Vagina (tissue), 2 donors: ENCODE data around the gene SIPA1. TPM values are rescaled to one million over a fixed set of nuclear protein-coding genes. Genes with fewer than 3 reads are reported as not detected.

Source experiments
- DNase-seq, 2 donors: peaks; one replicate each; pipeline ENCODE4 v3.0.0-alpha.2; 2017; ENCODE audit errors: extremely low spot score in 2 of 2
- H3K27ac ChIP-seq: fragments of 200-600 bp; sonication (generic); one replicate; pipeline ENCODE4 v1.5.1; 2019
- H3K27me3 ChIP-seq: fragments of 200-600 bp; sonication (generic); one replicate; pipeline ENCODE4 v1.5.1; 2019
- H3K36me3 ChIP-seq, 2 donors: fragments of 200-600 bp; sonication (generic); one replicate each; pipeline ENCODE4 v1.5.1; 2017 to 2019
- H3K4me1 ChIP-seq: fragments of 200-600 bp; sonication (generic); one replicate; pipeline ENCODE4 v1.5.1; 2019
- H3K4me3 ChIP-seq, 2 donors: fragments of 200-600 bp; sonication (generic); 1 replicate in 1 of 2; 2 replicates in 1 of 2; pipeline ENCODE4 v1.5.1; 2016 to 2019
- H3K9me3 ChIP-seq: fragments of 200-600 bp; sonication (generic); one replicate; pipeline ENCODE4 v1.5.1; 2019
- POLR2A ChIP-seq, 2 donors: fragments of 450-650 bp; IDR thresholded peaks; one replicate each; pipeline ENCODE4 v1.6.1; 2017; ENCODE audit warnings: antibody characterized with exemption in 2 of 2, mild to moderate bottlenecking in 2 of 2, moderate library complexity in 2 of 2
- POLR2AphosphoS5 ChIP-seq, 2 donors: sonication (generic); formaldehyde crosslinking; IDR thresholded peaks; one replicate each; pipeline ENCODE4 v1.9.0; 2017; ENCODE audit warnings: antibody characterized with exemption in 2 of 2, mild to moderate bottlenecking in 2 of 2, low read depth in 1 of 2; ENCODE audit not compliant: insufficient read depth in 1 of 2
- intact Hi-C: fragments of 100-400 bp; cut with DNase I; formaldehyde crosslinking; loops from one replicate; pipeline ENCODE4 v1.15.1; 2023
- total RNA-seq: library from RNA; depleted of rRNA; stranded (reverse); fragments of >200 nt; gene quantifications from one replicate; pipeline ENCODE4 v1.2.3, GENCODE V29; 2016
- TF ChIP-seq, protein P1 (sequence below), 3 experiments: fragments of 450-650 bp in 2 of 3; fragments of 200-600 bp in 1 of 3; sonication (generic) in 1 of 3; IDR thresholded peaks; one replicate each; pipeline ENCODE4 v1.5.1; 2017 to 2019; ENCODE audit warnings: antibody characterized with exemption in 3 of 3, mild to moderate bottlenecking in 2 of 3, moderate library complexity in 2 of 3

Gene SIPA1
- total RNA-seq, 1 donor from 2014 or later: 63.3 TPM

GRCh38 chr11:65609665-65610064 is 28.2 kb upstream of the SIPA1 start:
- no peaks in the 10 kb centered on the region for H3K27me3 ChIP-seq
- H3K4me1 ChIP-seq: peaks cover 67% of the 10 kb centered on the region
- no peak for DNase-seq
- no peak for TF ChIP-seq POLR2AphosphoS5 (IDR thresholded peaks at IDR 0.05; ENCODE audit: insufficient read depth in 1 of 2, low read depth in 1 of 2)
- no peak for TF ChIP-seq POLR2A (IDR thresholded peaks at IDR 0.05)
- TF ChIP-seq, protein P1, sequence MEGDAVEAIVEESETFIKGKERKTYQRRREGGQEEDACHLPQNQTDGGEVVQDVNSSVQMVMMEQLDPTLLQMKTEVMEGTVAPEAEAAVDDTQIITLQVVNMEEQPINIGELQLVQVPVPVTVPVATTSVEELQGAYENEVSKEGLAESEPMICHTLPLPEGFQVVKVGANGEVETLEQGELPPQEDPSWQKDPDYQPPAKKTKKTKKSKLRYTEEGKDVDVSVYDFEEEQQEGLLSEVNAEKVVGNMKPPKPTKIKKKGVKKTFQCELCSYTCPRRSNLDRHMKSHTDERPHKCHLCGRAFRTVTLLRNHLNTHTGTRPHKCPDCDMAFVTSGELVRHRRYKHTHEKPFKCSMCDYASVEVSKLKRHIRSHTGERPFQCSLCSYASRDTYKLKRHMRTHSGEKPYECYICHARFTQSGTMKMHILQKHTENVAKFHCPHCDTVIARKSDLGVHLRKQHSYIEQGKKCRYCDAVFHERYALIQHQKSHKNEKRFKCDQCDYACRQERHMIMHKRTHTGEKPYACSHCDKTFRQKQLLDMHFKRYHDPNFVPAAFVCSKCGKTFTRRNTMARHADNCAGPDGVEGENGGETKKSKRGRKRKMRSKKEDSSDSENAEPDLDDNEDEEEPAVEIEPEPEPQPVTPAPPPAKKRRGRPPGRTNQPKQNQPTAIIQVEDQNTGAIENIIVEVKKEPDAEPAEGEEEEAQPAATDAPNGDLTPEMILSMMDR (IDR thresholded peaks at IDR 0.05): no peak
- no peak overlapping the region for H3K4me3 ChIP-seq
- peaks cover 0 to 20% of the 10 kb centered on the region in 2 donors for H3K36me3 ChIP-seq
- intact Hi-C loops: loop anchor here (5.0 kb wide), 1 partner anchor 37 kb away; the partner anchor contains the start of genes FAM89B and ZNRD2
- no peaks in the 10 kb centered on the region for H3K9me3 ChIP-seq
- H3K27ac ChIP-seq: no peak overlapping the region

DNA sequence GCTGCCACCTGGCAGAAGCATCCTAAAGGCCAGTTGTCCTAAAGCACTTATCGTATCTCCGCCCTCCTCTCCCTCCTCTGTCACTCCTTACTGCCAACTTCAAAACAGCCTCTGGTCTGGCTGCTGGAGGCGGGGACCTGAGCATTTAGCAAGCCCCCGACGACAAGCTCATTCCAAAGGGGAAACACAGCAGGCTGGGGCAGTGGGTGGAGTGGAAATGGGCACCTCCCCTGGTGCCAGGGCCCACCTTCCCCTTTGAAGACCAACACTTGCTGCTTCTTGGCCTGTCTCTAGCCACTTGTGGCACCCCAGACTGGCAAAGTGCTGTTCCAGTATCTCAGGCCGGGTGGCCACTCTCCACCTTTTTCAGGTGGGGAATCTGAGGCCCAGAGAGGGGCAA is 27.5 kb upstream of the SIPA1 start:
- H3K27me3 ChIP-seq: no peaks in the 10 kb centered on the region
- no peak for TF ChIP-seq POLR2A (IDR thresholded peaks at IDR 0.05)
- H3K36me3 ChIP-seq: peaks cover 0 to 12% of the 10 kb centered on the region in 2 donors
- no peaks in the 10 kb centered on the region for H3K9me3 ChIP-seq
- peak overlapping the region; percentile 90 for H3K27ac ChIP-seq
- DNase-seq: no peak
- intact Hi-C loops: loop anchor here (5.0 kb wide), 1 partner anchor 38 kb away; the partner anchor contains the start of genes FAM89B and ZNRD2
- peak overlapping the region in 1 of 2 donors; percentile 95 for H3K4me3 ChIP-seq
- H3K4me1 ChIP-seq: peaks cover 67% of the 10 kb centered on the region

- peaks cover 66% of the 10 kb centered on the region for H3K4me1 ChIP-seq
- H3K27ac ChIP-seq: peak overlapping the region; percentile 90
- no peaks in the 10 kb centered on the region for H3K27me3 ChIP-seq
- TF ChIP-seq POLR2AphosphoS5 (IDR thresholded peaks at IDR 0.05; ENCODE audit: insufficient read depth in 1 of 2, low read depth in 1 of 2): no peak
- TF ChIP-seq, protein P1 (IDR thresholded peaks at IDR 0.05): no peak
- no peak for TF ChIP-seq POLR2A (IDR thresholded peaks at IDR 0.05)
- H3K36me3 ChIP-seq: peaks cover 0 to 7% of the 10 kb centered on the region in 2 donors
- no peak for DNase-seq
- peak overlapping the region; percentile 72 to 95 for H3K4me3 ChIP-seq
- intact Hi-C loops: loop anchor here (5.0 kb wide), 1 partner anchor 39 kb away; the partner anchor contains the start of genes FAM89B and ZNRD2
- no peaks in the 10 kb centered on the region for H3K9me3 ChIP-seq
These were observed 26.7 kb upstream of the SIPA1 start for GRCh38 chr11:65611028-65611757.

GRCh38 chr11:65611758-65612603 is 25.9 kb upstream of the SIPA1 start:
- H3K4me1 ChIP-seq: peaks cover 68% of the 10 kb centered on the region
- TF ChIP-seq POLR2A (IDR thresholded peaks at IDR 0.05) (no peak), POLR2AphosphoS5 (IDR thresholded peaks at IDR 0.05; ENCODE audit: insufficient read depth in 1 of 2, low read depth in 1 of 2) (no peak)
- TF ChIP-seq, protein P1 (IDR thresholded peaks at IDR 0.05): no peak
- peak overlapping the region; percentile 72 to 95 for H3K4me3 ChIP-seq
- no peaks in the 10 kb centered on the region for H3K27me3 ChIP-seq
- peaks cover 0 to 7% of the 10 kb centered on the region in 2 donors for H3K36me3 ChIP-seq
- no peak for DNase-seq
- no peaks in the 10 kb centered on the region for H3K9me3 ChIP-seq
- intact Hi-C loops: loop anchor here (5.0 kb wide), 1 partner anchor 40 kb away; the partner anchor contains the start of genes FAM89B and ZNRD2
- H3K27ac ChIP-seq: peak overlapping the region; percentile 90

GRCh38 chr11:65612691-65613090 is 25.2 kb upstream of the SIPA1 start:
- TF ChIP-seq, protein P1 (IDR thresholded peaks at IDR 0.05): no peak
- no peak for TF ChIP-seq POLR2A (IDR thresholded peaks at IDR 0.05)
- no peak for TF ChIP-seq POLR2AphosphoS5 (IDR thresholded peaks at IDR 0.05; ENCODE audit: insufficient read depth in 1 of 2, low read depth in 1 of 2)
- Histone ChIP-seq H3K4me1 (peaks cover 66% of the 10 kb centered on the region), H3K4me3 (peak overlapping the region; percentile 72 to 95), H3K27me3 (no peaks in the 10 kb centered on the region), H3K36me3 (peaks cover 0 to 10% of the 10 kb centered on the region in 2 donors), H3K27ac (peak overlapping the region; percentile 90), H3K9me3 (no peaks in the 10 kb centered on the region)
- no peak for DNase-seq
- intact Hi-C loops: loop anchor here (5.0 kb wide), 1 partner anchor 40 kb away; the partner anchor contains the start of genes FAM89B and ZNRD2
